Measurements from ENCODE around the gene FGFBP1. TPM values are rescaled to one million over a fixed set of nuclear protein-coding genes. Genes with fewer than 3 reads are reported as not detected.

FGFBP1 gene
- total and polyA plus RNA-seq, 3 donors from 2014 or later: 1.1 TPM; not detected in 2

GRCh38 chr4:15931451-15932210, 6.9 kb downstream of the FGFBP1 start:
- H3K36me3 ChIP-seq (ENCODE audit: low read depth, missing control alignments): no peaks in the 10 kb centered on the region
- DNase-seq: no peak
- no peak overlapping the region for H3K4me3 ChIP-seq
- 96 to 97% methylated on average over 5 of the region's 5 CpGs for WGBS, 2 donors
- no peaks in the 10 kb centered on the region for H3K4me1 ChIP-seq
- intact Hi-C loops (cut with DNase I; ENCODE audit: low total_unique reads): no loop called here
- no peaks in the 10 kb centered on the region for H3K9me3 ChIP-seq
- H3K27ac ChIP-seq: no peak overlapping the region
- TF ChIP-seq POLR2A (IDR thresholded peaks at IDR 0.05) (no peak), CTCF (IDR thresholded peaks at IDR 0.05) (no peak)
- no peaks in the 10 kb centered on the region for H3K27me3 ChIP-seq

- Histone ChIP-seq H3K9me3 (no peaks in the 10 kb centered on the region), H3K27me3 (no peaks in the 10 kb centered on the region), H3K4me3 (no peak overlapping the region), H3K4me1 (no peaks in the 10 kb centered on the region), H3K27ac (no peak overlapping the region), H3K36me3 (ENCODE audit: low read depth, missing control alignments) (no peaks in the 10 kb centered on the region)
- no peak for DNase-seq
- WGBS, 2 donors: 85% methylated on average over 7 of the region's 7 CpGs
- no peak for TF ChIP-seq POLR2A (IDR thresholded peaks at IDR 0.05)
- no peak for TF ChIP-seq CTCF (IDR thresholded peaks at IDR 0.05)
- intact Hi-C loops (cut with DNase I; ENCODE audit: low total_unique reads): no loop called here
Measured at GRCh38 chr4:15930314-15930713, 8.2 kb downstream of the FGFBP1 start.

- Histone ChIP-seq H3K4me1 (no peaks in the 10 kb centered on the region), H3K9me3 (no peaks in the 10 kb centered on the region), H3K36me3 (ENCODE audit: low read depth, missing control alignments) (no peaks in the 10 kb centered on the region), H3K4me3 (no peak overlapping the region), H3K27me3 (no peaks in the 10 kb centered on the region), H3K27ac (no peak overlapping the region)
- DNase-seq: no peak
- no peak for TF ChIP-seq CTCF (IDR thresholded peaks at IDR 0.05)
- no peak for TF ChIP-seq POLR2A (IDR thresholded peaks at IDR 0.05)
- WGBS, 2 donors: 84 to 88% methylated on average over 3 of the region's 3 CpGs
- intact Hi-C loops (cut with DNase I; ENCODE audit: low total_unique reads): no loop called here
Measured at GRCh38 chr4:15929540-15929939, 9.0 kb downstream of the FGFBP1 start.

- Histone ChIP-seq H3K4me3 (no peak overlapping the region), H3K27ac (no peak overlapping the region), H3K4me1 (no peaks in the 10 kb centered on the region), H3K9me3 (no peaks in the 10 kb centered on the region), H3K36me3 (ENCODE audit: low read depth, missing control alignments) (no peaks in the 10 kb centered on the region), H3K27me3 (no peaks in the 10 kb centered on the region)
- WGBS, 2 donors: 57 to 73% methylated on average over 5 of the region's 5 CpGs
- no peak for DNase-seq
- intact Hi-C loops (cut with DNase I; ENCODE audit: low total_unique reads): no loop called here
- TF ChIP-seq POLR2A (IDR thresholded peaks at IDR 0.05) (no peak), CTCF (IDR thresholded peaks at IDR 0.05) (no peak)
Measured at GRCh38 chr4:15928883-15929282, 9.7 kb downstream of the FGFBP1 start.

- Histone ChIP-seq H3K4me3 (no peak overlapping the region), H3K36me3 (ENCODE audit: low read depth, missing control alignments) (no peaks in the 10 kb centered on the region), H3K9me3 (no peaks in the 10 kb centered on the region), H3K27me3 (no peaks in the 10 kb centered on the region), H3K4me1 (no peaks in the 10 kb centered on the region), H3K27ac (no peak overlapping the region)
- DNase-seq: no peak
- TF ChIP-seq POLR2A (IDR thresholded peaks at IDR 0.05) (no peak), CTCF (IDR thresholded peaks at IDR 0.05) (no peak)
- 59 to 63% methylated on average over 7 of the region's 7 CpGs for WGBS, 2 donors
- intact Hi-C loops (cut with DNase I; ENCODE audit: low total_unique reads): no loop called here
Measured at GRCh38 chr4:15926486-15926885, 12.1 kb downstream of the FGFBP1 start.
